Neural progenitor cell (in vitro differentiated cells): ENCODE data around the gene MTA2. TPM values are rescaled to one million over a fixed set of nuclear protein-coding genes. Genes with fewer than 3 reads are reported as not detected.

Source experiments
- DNase-seq: peaks from one replicate; pipeline ENCODE4 v3.0.0-alpha.2; 2016; ENCODE audit warnings: low spot score
- H2AFZ ChIP-seq: fragments of 200-600 bp; sonication (generic); replicated peaks from 2 replicates; pipeline ENCODE4 v1.6.1; 2016; ENCODE audit warnings: antibody characterized with exemption
- H3F3A ChIP-seq: fragments of 200-600 bp; sonication (generic); 2 replicates; pipeline ENCODE4 v1.6.1; 2016; ENCODE audit warnings: antibody characterized with exemption, low read depth
- H3K27ac ChIP-seq: fragments of 200-600 bp; sonication (generic); 2 replicates; pipeline ENCODE4 v1.5.1; 2016; ENCODE audit warnings: mild to moderate bottlenecking
- H3K27me3 ChIP-seq: fragments of 200-600 bp; sonication (generic); 2 replicates; pipeline ENCODE4 v1.6.1; 2016; ENCODE audit warnings: mild to moderate bottlenecking, moderate library complexity
- H3K36me3 ChIP-seq: fragments of 200-600 bp; sonication (generic); 2 replicates; pipeline ENCODE4 v1.5.1; 2016
- H3K4me1 ChIP-seq: fragments of 200-600 bp; sonication (generic); 2 replicates; pipeline ENCODE4 v1.6.1; 2016; ENCODE audit warnings: mixed run types
- H3K4me2 ChIP-seq: fragments of 200-600 bp; sonication (generic); 2 replicates; pipeline ENCODE4 v1.6.1; 2016
- H3K4me3 ChIP-seq: fragments of 200-600 bp; sonication (generic); 2 replicates; pipeline ENCODE4 v1.5.1; 2016
- H3K79me2 ChIP-seq: fragments of 200-600 bp; sonication (generic); 2 replicates; pipeline ENCODE4 v1.6.1; 2016; ENCODE audit warnings: low read depth
- H3K9ac ChIP-seq: fragments of 200-600 bp; sonication (generic); 2 replicates; pipeline ENCODE4 v1.6.1; 2016
- H3K9me3 ChIP-seq: fragments of 200-600 bp; sonication (generic); 2 replicates; pipeline ENCODE4 v1.5.1; 2016; ENCODE audit warnings: low read depth
- H4K20me1 ChIP-seq: fragments of 200-600 bp; sonication (generic); 2 replicates; pipeline ENCODE4 v1.6.1; 2016; ENCODE audit warnings: low read depth
- H3K27ac Mint-ChIP-seq: 3 replicates; pipeline ENCODE4 v1.8.0; 2021; ENCODE audit warnings: mixed read lengths
- H3K27me3 Mint-ChIP-seq: 2 replicates; pipeline ENCODE4 v1.8.0; 2022; ENCODE audit warnings: low read depth, mild to moderate bottlenecking, inconsistent platforms, moderate library complexity, mixed read lengths; ENCODE audit not compliant: insufficient read depth
- H3K36me3 Mint-ChIP-seq: 3 replicates; pipeline ENCODE4 v1.8.0; 2021; ENCODE audit warnings: mixed read lengths
- H3K4me1 Mint-ChIP-seq: 3 replicates; pipeline ENCODE4 v1.8.0; 2021; ENCODE audit warnings: mixed read lengths
- H3K4me3 Mint-ChIP-seq: 3 replicates; pipeline ENCODE4 v1.8.0; 2021; ENCODE audit warnings: mild to moderate bottlenecking, moderate library complexity, mixed read lengths
- H3K9me3 Mint-ChIP-seq: 3 replicates; pipeline ENCODE4 v1.8.0; 2020; ENCODE audit warnings: mixed read lengths
- EZH2 ChIP-seq: fragments of 200-600 bp; sonication (generic); IDR thresholded peaks from 2 replicates; pipeline ENCODE4 v1.6.1; 2017; ENCODE audit warnings: antibody characterized with exemption, mild to moderate bottlenecking, moderate library complexity
- EZH2phosphoT487 ChIP-seq: fragments of 200-600 bp; sonication (generic); IDR thresholded peaks from 2 replicates; pipeline ENCODE4 v1.6.1; 2017; ENCODE audit warnings: antibody characterized with exemption
- total RNA-seq: library from RNA; depleted of rRNA; stranded (reverse); fragments of >200 nt; gene quantifications from 2 replicates; pipeline ENCODE4 v1.2.3, GENCODE V29; 2015; ENCODE audit warnings: low replicate concordance
- TF ChIP-seq, protein P1 (sequence below): fragments of 200-600 bp; sonication (generic); IDR thresholded peaks from 2 replicates; pipeline ENCODE4 v1.5.1; 2017; ENCODE audit warnings: antibody characterized with exemption, mild to moderate bottlenecking

MTA2 gene
- total RNA-seq, 1 donor from 2014 or later = 108 TPM

DNA sequence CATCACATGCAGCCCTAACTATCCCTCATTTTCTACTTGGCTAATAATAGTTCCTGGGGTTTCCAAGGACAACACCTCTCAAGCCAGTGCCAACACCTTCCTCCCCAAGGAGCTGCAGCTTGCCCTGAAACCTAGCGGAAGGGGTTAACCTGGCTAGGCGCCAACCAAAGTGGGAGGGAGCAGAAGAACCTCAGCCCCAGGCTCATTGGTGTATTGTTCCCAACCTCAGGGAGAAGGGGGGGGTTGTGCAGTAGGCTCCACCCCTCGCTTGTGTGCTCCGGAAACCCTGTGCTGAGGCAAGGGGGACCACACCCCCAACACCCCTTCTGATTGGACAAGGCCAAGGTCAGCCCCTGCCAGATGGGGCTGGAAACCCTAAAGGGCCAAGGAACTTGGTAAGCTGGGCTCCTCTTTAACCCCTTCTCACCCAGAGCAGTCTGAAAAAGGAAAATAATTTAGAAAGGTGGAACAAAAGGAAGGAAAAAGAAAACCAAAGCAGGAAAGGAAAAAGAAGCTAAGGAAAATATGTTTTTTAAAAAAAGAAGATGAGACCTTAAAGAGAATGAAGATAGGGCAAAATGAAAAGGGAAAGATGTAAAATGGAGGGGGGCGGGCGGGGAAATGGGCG lies 2.5 kb downstream of the MTA2 start:
- H4K20me1 ChIP-seq = peaks cover 31% of the 10 kb centered on the region
- no peaks in the 10 kb centered on the region for H3K9me3 ChIP-seq
- peak overlapping the region; percentile 99 for H3K4me3 Mint-ChIP-seq
- peak overlapping the region; percentile 92 for H3K4me2 ChIP-seq
- H3F3A ChIP-seq = peaks cover 63% of the 10 kb centered on the region
- peaks cover 23% of the 10 kb centered on the region for H3K4me1 ChIP-seq
- H3K36me3 ChIP-seq = no peaks in the 10 kb centered on the region
- H3K79me2 ChIP-seq = peaks cover 36% of the 10 kb centered on the region
- H3K9ac ChIP-seq = no peak overlapping the region
- peak; percentile 77 for DNase-seq
- peaks cover 22% of the 10 kb centered on the region for H3K27me3 ChIP-seq
- H3K9me3 Mint-ChIP-seq = no peaks in the 10 kb centered on the region
- H3K27me3 Mint-ChIP-seq = peaks cover 5% of the 10 kb centered on the region
- no peak overlapping the region for H3K27ac ChIP-seq
- peak overlapping the region; percentile 87 for H3K4me3 ChIP-seq
- H3K4me1 Mint-ChIP-seq = peaks cover 40% of the 10 kb centered on the region
- H3K36me3 Mint-ChIP-seq = peaks cover 37% of the 10 kb centered on the region
- peak overlapping the region; percentile 92 for H3K27ac Mint-ChIP-seq
- H2AFZ ChIP-seq = no peak overlapping the region
- TF ChIP-seq, protein P1, sequence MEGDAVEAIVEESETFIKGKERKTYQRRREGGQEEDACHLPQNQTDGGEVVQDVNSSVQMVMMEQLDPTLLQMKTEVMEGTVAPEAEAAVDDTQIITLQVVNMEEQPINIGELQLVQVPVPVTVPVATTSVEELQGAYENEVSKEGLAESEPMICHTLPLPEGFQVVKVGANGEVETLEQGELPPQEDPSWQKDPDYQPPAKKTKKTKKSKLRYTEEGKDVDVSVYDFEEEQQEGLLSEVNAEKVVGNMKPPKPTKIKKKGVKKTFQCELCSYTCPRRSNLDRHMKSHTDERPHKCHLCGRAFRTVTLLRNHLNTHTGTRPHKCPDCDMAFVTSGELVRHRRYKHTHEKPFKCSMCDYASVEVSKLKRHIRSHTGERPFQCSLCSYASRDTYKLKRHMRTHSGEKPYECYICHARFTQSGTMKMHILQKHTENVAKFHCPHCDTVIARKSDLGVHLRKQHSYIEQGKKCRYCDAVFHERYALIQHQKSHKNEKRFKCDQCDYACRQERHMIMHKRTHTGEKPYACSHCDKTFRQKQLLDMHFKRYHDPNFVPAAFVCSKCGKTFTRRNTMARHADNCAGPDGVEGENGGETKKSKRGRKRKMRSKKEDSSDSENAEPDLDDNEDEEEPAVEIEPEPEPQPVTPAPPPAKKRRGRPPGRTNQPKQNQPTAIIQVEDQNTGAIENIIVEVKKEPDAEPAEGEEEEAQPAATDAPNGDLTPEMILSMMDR = no peak
- TF ChIP-seq EZH2phosphoT487 (no peak), EZH2 (no peak)

DNA sequence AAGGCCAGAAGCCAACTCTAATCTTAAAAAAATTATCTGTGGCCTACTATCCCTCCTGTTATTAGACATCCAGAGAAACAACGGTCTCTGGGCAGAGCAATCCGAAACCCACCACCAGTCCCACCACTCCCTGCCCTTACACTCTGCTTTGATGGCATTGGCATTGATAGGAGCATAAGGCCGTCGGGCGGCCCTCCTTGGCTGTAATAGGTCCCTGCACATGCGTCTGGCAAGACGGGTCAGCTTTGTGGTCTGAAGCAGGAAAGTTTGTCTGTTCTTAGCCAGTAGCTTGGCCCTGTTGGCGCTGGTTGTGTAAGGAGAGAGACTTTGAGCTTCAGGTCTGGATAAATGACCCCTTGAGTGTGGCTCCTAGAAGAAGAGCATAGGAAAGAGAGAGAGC lies 6.5 kb downstream of the MTA2 start:
- Histone ChIP-seq H3K79me2 (peaks cover 33% of the 10 kb centered on the region), H3K4me2 (no peak overlapping the region), H4K20me1 (peaks cover 29% of the 10 kb centered on the region), H3K9me3 (no peaks in the 10 kb centered on the region), H3K36me3 (no peaks in the 10 kb centered on the region), H3F3A (peaks cover 67% of the 10 kb centered on the region), H3K4me1 (peaks cover 15% of the 10 kb centered on the region), H3K27me3 (no peaks in the 10 kb centered on the region), H3K27ac (no peak overlapping the region), H3K9ac (no peak overlapping the region), H3K4me3 (no peak overlapping the region), H2AFZ (no peak overlapping the region)
- Mint-ChIP-seq H3K9me3 (no peaks in the 10 kb centered on the region), H3K36me3 (peaks cover 33% of the 10 kb centered on the region), H3K27me3 (peaks cover 2% of the 10 kb centered on the region), H3K4me3 (peak overlapping the region; percentile 21), H3K27ac (no peak overlapping the region), H3K4me1 (peaks cover 36% of the 10 kb centered on the region)
- DNase-seq = no peak
- TF ChIP-seq, protein P1 = no peak
- TF ChIP-seq EZH2 (no peak), EZH2phosphoT487 (no peak)

- Mint-ChIP-seq H3K4me1 (peaks cover 26% of the 10 kb centered on the region), H3K27me3 (peaks cover 2% of the 10 kb centered on the region), H3K36me3 (peaks cover 27% of the 10 kb centered on the region), H3K9me3 (no peaks in the 10 kb centered on the region), H3K27ac (no peak overlapping the region), H3K4me3 (peak overlapping the region; percentile 72)
- no peak overlapping the region for H3K9ac ChIP-seq
- no peak overlapping the region for H3K4me2 ChIP-seq
- no peak overlapping the region for H3K4me3 ChIP-seq
- H2AFZ ChIP-seq = no peak overlapping the region
- H3K9me3 ChIP-seq = no peaks in the 10 kb centered on the region
- TF ChIP-seq EZH2phosphoT487 = no peak
- TF ChIP-seq, protein P1 = peak; percentile 71
- DNase-seq = peak; percentile 88
- H3K27me3 ChIP-seq = no peaks in the 10 kb centered on the region
- peaks cover 6% of the 10 kb centered on the region for H3K4me1 ChIP-seq
- H4K20me1 ChIP-seq = peaks cover 13% of the 10 kb centered on the region
- peaks cover 23% of the 10 kb centered on the region for H3K79me2 ChIP-seq
- peaks cover 67% of the 10 kb centered on the region for H3F3A ChIP-seq
- no peaks in the 10 kb centered on the region for H3K36me3 ChIP-seq
- H3K27ac ChIP-seq = no peak overlapping the region
Observed at GRCh38 chr11:62593434-62594044, 8.1 kb downstream of the MTA2 start.
